Kidney epithelial cell (primary cell): ENCODE data around the gene SPAG17. TPM values are rescaled to one million over a fixed set of nuclear protein-coding genes. Genes with fewer than 3 reads are reported as not detected.

ENCODE experiments used
- DNase-seq: peaks from one replicate; pipeline ENCODE4 v3.0.0-alpha.2; 2010; ENCODE audit warnings: low read depth
- H3K27me3 ChIP-seq: 2 replicates; pipeline ENCODE4 v1.6.0; 2011; ENCODE audit warnings: low read length; ENCODE audit not compliant: control insufficient read depth, insufficient read depth
- H3K36me3 ChIP-seq: 2 replicates; pipeline ENCODE4 v1.5.1; 2011; ENCODE audit warnings: low read length; ENCODE audit not compliant: control insufficient read depth, insufficient read depth
- H3K4me3 ChIP-seq: 2 replicates; pipeline ENCODE4 v1.5.1; 2011; ENCODE audit warnings: low read depth, mild to moderate bottlenecking, control low read depth, low read length
- total RNA-seq: library from RNA; depleted of rRNA; stranded (reverse); fragments of >200 nt; gene quantifications from 2 replicates; pipeline ENCODE4 v1.2.3, GENCODE V29; 2015
- TF ChIP-seq, protein P1 (sequence below): IDR thresholded peaks from 2 replicates; pipeline ENCODE4 v1.5.1; 2011; ENCODE audit warnings: mild to moderate bottlenecking, moderate library complexity, low read length, control low read depth, inconsistent platforms; ENCODE audit not compliant: insufficient read depth, poor library complexity, severe bottlenecking

The SPAG17 gene
- total RNA-seq, 1 donor from 2014 or later: 0.13 TPM

DNA sequence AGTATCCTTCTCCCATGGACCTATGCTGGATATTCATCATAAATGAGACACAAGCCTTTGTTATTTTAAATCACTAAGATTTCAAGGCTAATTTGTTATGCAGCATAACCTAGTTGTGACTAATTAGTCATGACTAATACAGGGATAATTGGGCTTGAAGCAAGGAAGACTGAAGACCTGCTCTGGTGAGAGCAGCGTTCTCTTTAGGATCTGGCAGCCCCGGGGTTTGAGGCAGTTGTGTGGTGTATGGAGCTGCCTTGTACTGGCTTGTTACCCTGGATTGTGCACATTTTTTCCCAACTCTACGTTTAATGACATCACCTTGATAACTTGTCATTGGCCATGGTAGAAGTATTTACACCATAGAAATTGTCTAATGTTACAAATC is 25.7 kb upstream of the SPAG17 start:
- no peak for DNase-seq
- Histone ChIP-seq H3K36me3 (no peaks in the 10 kb centered on the region), H3K27me3 (no peaks in the 10 kb centered on the region), H3K4me3 (no peak overlapping the region)
- TF ChIP-seq, protein P1, sequence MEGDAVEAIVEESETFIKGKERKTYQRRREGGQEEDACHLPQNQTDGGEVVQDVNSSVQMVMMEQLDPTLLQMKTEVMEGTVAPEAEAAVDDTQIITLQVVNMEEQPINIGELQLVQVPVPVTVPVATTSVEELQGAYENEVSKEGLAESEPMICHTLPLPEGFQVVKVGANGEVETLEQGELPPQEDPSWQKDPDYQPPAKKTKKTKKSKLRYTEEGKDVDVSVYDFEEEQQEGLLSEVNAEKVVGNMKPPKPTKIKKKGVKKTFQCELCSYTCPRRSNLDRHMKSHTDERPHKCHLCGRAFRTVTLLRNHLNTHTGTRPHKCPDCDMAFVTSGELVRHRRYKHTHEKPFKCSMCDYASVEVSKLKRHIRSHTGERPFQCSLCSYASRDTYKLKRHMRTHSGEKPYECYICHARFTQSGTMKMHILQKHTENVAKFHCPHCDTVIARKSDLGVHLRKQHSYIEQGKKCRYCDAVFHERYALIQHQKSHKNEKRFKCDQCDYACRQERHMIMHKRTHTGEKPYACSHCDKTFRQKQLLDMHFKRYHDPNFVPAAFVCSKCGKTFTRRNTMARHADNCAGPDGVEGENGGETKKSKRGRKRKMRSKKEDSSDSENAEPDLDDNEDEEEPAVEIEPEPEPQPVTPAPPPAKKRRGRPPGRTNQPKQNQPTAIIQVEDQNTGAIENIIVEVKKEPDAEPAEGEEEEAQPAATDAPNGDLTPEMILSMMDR: no peak

DNA sequence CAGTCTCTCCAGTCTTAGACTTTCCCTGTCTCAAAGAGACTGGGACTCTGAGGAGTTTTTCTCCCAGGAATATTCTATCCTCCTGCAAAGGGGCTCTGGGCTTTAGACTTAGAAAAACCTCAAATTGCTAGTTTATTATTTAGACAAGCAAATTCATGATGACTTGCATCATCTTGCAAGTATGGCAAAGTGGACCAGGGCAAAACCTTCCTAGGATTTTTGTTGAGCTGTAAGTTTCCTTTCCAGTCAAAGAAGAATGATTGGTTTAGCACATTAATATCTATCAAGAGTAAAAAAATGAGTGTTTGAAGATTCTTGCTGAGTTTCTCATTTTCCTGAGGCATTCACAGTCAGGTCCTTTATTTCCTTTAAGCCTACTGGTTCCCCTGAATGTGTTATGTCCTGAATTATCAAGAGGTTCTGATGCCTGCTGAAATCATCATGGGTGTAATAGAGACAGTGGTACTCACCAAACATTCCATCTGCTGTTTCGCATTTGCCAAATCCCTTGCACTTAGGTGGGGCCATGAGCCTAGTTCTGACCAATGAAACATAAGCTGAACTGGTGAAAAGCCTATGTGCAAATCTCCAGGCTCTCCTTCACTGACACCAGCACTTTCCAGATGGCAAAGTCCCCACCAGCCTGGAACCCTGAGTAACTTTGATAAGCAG is 25.2 kb upstream of the SPAG17 start:
- Histone ChIP-seq H3K36me3 (no peaks in the 10 kb centered on the region), H3K4me3 (no peak overlapping the region), H3K27me3 (no peaks in the 10 kb centered on the region)
- TF ChIP-seq, protein P1: no peak
- no peak for DNase-seq

DNA sequence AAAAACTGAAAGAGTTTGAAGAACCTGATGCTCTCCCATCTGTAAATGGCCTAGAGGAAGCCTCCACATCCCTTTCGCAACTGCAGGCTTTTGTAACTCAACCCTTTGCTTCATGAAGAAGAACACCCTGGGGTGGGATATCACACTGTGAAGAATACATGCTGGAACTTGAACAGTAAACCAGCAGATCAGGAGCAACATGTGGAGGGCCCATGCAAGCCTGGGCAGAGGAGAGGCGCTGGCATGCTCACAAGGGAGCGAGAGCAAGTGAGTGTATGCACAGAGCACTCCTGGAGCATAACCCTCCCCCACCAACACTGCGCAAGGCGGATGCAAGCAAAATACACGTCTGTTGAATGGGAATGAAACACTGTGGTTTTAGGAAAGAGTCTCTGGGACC is 24.6 kb upstream of the SPAG17 start:
- DNase-seq: no peak

DNA sequence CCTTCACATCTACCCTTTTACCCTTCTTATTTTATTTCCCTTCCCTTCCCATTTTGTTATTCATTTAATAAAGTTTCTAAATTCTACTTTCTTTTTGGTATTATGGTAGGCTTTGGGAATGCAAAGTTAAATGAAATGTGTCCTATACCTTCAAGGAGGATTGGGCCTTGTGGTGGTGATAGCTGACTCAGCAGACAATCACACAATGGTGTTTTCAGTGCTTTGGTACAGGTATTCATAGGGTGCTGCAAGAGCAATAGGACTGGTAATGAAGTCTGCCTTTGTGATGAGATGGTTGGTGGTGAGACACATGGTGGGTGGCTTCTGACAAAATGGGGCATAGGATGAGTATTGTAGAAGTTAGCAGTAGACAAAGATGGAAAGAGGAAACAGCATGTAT is 21.9 kb upstream of the SPAG17 start:
- no peak for DNase-seq
- Histone ChIP-seq H3K36me3 (no peaks in the 10 kb centered on the region), H3K27me3 (no peaks in the 10 kb centered on the region), H3K4me3 (no peak overlapping the region)
- TF ChIP-seq, protein P1: no peak

More for the DNA sequence above, 24.6 kb upstream of the SPAG17 start:
- TF ChIP-seq, protein P1: no peak
- Histone ChIP-seq H3K4me3 (no peak overlapping the region), H3K27me3 (no peaks in the 10 kb centered on the region), H3K36me3 (no peaks in the 10 kb centered on the region)

DNA sequence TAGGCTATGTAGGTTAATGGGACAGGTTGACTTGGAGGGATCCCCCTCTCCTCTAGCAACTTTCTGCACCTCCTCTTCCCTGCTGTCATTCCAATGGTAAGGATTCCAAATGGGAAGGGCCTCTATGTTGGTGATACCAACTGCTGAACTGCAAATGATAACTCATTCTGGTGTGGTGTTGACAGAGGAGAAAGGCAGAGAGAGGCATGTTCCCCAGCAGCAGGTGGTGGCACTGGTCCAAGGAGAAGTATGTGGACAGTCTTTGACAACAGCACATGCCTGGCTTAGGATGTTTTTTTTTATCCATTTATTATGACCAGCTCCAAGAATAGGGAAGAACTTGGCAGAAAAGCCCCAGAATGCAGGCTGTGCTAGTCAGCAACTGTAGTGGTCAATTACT is 19.6 kb upstream of the SPAG17 start:
- H3K4me3 ChIP-seq: no peak overlapping the region
- DNase-seq: no peak
- TF ChIP-seq, protein P1: no peak
- no peaks in the 10 kb centered on the region for H3K36me3 ChIP-seq
- H3K27me3 ChIP-seq: no peaks in the 10 kb centered on the region

DNA sequence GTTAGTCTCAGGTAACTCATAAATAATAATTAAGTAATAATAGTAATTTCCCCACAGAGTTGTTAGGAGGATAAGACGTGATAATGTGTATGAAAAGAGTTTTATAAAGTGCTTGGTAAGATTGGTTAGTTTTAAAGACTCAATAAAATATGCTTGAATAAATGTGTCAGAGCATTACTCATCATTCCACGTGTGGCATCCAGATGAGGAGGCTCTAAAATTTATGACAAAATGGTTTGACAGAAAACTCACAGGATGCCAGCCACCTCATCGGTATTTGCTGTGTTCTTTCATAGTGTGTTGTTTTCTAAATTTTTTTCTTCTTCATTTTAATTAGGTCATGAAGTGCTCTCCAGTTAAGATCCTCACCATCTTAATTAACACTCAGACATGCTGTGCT is 19.1 kb upstream of the SPAG17 start:
- H3K4me3 ChIP-seq: no peak overlapping the region
- H3K36me3 ChIP-seq: no peaks in the 10 kb centered on the region
- DNase-seq: no peak
- TF ChIP-seq, protein P1: no peak
- H3K27me3 ChIP-seq: no peaks in the 10 kb centered on the region
